Stimulated activated CD8-positive, alpha-beta memory T cell treated with anti-CD3 and anti-CD28 coated beads, Interleukin-12 subunit alpha, Interleukin-12 subunit beta, amount 100 ng/mL, for 24 hours (primary cell): ENCODE results near the gene GAD1.

Experiments
- DNase-seq: peaks from one replicate; pipeline ENCODE4 v3.0.0-alpha.2; 2020; ENCODE audit errors: extremely low read depth

The GAD1 gene

GRCh38 chr2:170816504-170817092 is at the start of gene GAD1:
Gene GAD1 (plus strand): TSS chr2:170816887. CDS start chr2:170818592, 1,705 bp downstream.
- DNase-seq: peak; percentile 31

- no peak for DNase-seq
Measured at GRCh38 chr2:170770008-170770605, 46.6 kb upstream of the GAD1 start, which contains the start of gene ERICH2. Gene ERICH2 (plus strand): TSS chr2:170770378. CDS start chr2:170770682, 304 bp downstream.

GRCh38 chr2:170770606-170771420 is 45.9 kb upstream of the GAD1 start:
- DNase-seq: peak; percentile 39

GRCh38 chr2:170771421-170771937 is 45.2 kb upstream of the GAD1 start:
- no peak for DNase-seq

GRCh38 chr2:170772295-170772694 is 44.4 kb upstream of the GAD1 start:
- no peak for DNase-seq

- DNase-seq: no peak
Measured at GRCh38 chr2:170774074-170774473, 42.6 kb upstream of the GAD1 start.

GRCh38 chr2:170778900-170779299 is 37.8 kb upstream of the GAD1 start:
- no peak for DNase-seq

GRCh38 chr2:170779304-170779703 is 37.4 kb upstream of the GAD1 start:
- no peak for DNase-seq

- DNase-seq: no peak
Measured at GRCh38 chr2:170782673-170783072, 34.0 kb upstream of the GAD1 start.

GRCh38 chr2:170783549-170783948 is 33.1 kb upstream of the GAD1 start:
- no peak for DNase-seq

- no peak for DNase-seq
Measured at GRCh38 chr2:170798996-170799395, 17.7 kb upstream of the GAD1 start.

GRCh38 chr2:170806548-170806947 is 10.1 kb upstream of the GAD1 start:
- no peak for DNase-seq

- no peak for DNase-seq
Measured at GRCh38 chr2:170812710-170813600, 3.7 kb upstream of the GAD1 start.

GRCh38 chr2:170813611-170814532 is 2.8 kb upstream of the GAD1 start:
- DNase-seq: no peak

- DNase-seq: no peak
Measured at GRCh38 chr2:170814533-170815230, 2.0 kb upstream of the GAD1 start.

- DNase-seq: no peak
Measured at GRCh38 chr2:170815311-170815710, 1.4 kb upstream of the GAD1 start.

GRCh38 chr2:170815746-170816503 is 762 bp upstream of the GAD1 start:
- no peak for DNase-seq

GRCh38 chr2:170817093-170818035 is 677 bp downstream of the GAD1 start:
- DNase-seq: no peak
